ENCODE measurements around the gene NHLRC2.

Gene NHLRC2

GRCh38 chr10:113920875-113921274 lies 66.4 kb downstream of the NHLRC2 start:
- no peak for DNase-seq
- Histone ChIP-seq H3K27ac (no peak overlapping the region), H3K27me3 (replicated peaks) (no peaks in the 10 kb centered on the region), H3K4me3 (ENCODE audit: low read depth, low read length) (no peak overlapping the region), H3K36me3 (replicated peaks) (no peaks in the 10 kb centered on the region)
- no peak for TF ChIP-seq CTCF (IDR thresholded peaks at IDR 0.05; ENCODE audit: low read depth, low read length, missing control alignments)
- in situ Hi-C loops (cut with HindIII; ENCODE audit: low pct_ligation_motif_present, low sequenced_read_pairs): no loop called here

GRCh38 chr10:113921561-113922370 lies 67.3 kb downstream of the NHLRC2 start:
- TF ChIP-seq CTCF (IDR thresholded peaks at IDR 0.05; ENCODE audit: low read depth, low read length, missing control alignments): no peak
- no peak for DNase-seq
- no peak overlapping the region for H3K27ac ChIP-seq
- in situ Hi-C loops (cut with HindIII; ENCODE audit: low pct_ligation_motif_present, low sequenced_read_pairs): no loop called here
- H3K27me3 ChIP-seq (replicated peaks): no peaks in the 10 kb centered on the region
- no peaks in the 10 kb centered on the region for H3K36me3 ChIP-seq (replicated peaks)
- H3K4me3 ChIP-seq (ENCODE audit: low read depth, low read length): no peak overlapping the region

GRCh38 chr10:113922787-113923570 lies 68.5 kb downstream of the NHLRC2 start:
- Histone ChIP-seq H3K27me3 (replicated peaks) (no peaks in the 10 kb centered on the region), H3K4me3 (ENCODE audit: low read depth, low read length) (no peak overlapping the region), H3K36me3 (replicated peaks) (no peaks in the 10 kb centered on the region), H3K27ac (no peak overlapping the region)
- in situ Hi-C loops (cut with HindIII; ENCODE audit: low pct_ligation_motif_present, low sequenced_read_pairs): no loop called here
- no peak for DNase-seq
- TF ChIP-seq CTCF (IDR thresholded peaks at IDR 0.05; ENCODE audit: low read depth, low read length, missing control alignments): peak; percentile 14

GRCh38 chr10:113924186-113924585 lies 69.7 kb downstream of the NHLRC2 start:
- DNase-seq: no peak
- no peak for TF ChIP-seq CTCF (IDR thresholded peaks at IDR 0.05; ENCODE audit: low read depth, low read length, missing control alignments)
- Histone ChIP-seq H3K27me3 (replicated peaks) (no peaks in the 10 kb centered on the region), H3K4me3 (ENCODE audit: low read depth, low read length) (no peak overlapping the region), H3K36me3 (replicated peaks) (no peaks in the 10 kb centered on the region), H3K27ac (no peak overlapping the region)
- in situ Hi-C loops (cut with HindIII; ENCODE audit: low pct_ligation_motif_present, low sequenced_read_pairs): no loop called here

GRCh38 chr10:113924664-113925063 lies 70.2 kb downstream of the NHLRC2 start:
- H3K27me3 ChIP-seq (replicated peaks): no peaks in the 10 kb centered on the region

More at GRCh38 chr10:113924664-113925063, 70.2 kb downstream of the NHLRC2 start:
- no peaks in the 10 kb centered on the region for H3K36me3 ChIP-seq (replicated peaks)
- no peak for DNase-seq
- H3K4me3 ChIP-seq (ENCODE audit: low read depth, low read length): no peak overlapping the region
- in situ Hi-C loops (cut with HindIII; ENCODE audit: low pct_ligation_motif_present, low sequenced_read_pairs): no loop called here
- H3K27ac ChIP-seq: no peak overlapping the region
- TF ChIP-seq CTCF (IDR thresholded peaks at IDR 0.05; ENCODE audit: low read depth, low read length, missing control alignments): no peak

All from brain microvascular endothelial cell (primary cell).